SK-N-SH treated with all-trans-retinoic acid at 6 μM for 48 hours (cell line): Measurements from ENCODE around the gene CCDC148.

ENCODE experiments used
- ATAC-seq: fragments of 200-7000 bp; cut with Tn5 transposase; 3 replicates; pipeline ENCODE4 v1.9.1; 2020; ENCODE audit warnings: mild to moderate bottlenecking, moderate library complexity
- ARNTL ChIP-seq: fragments of 450-650 bp; formaldehyde crosslinking; IDR thresholded peaks from 2 replicates; pipeline ENCODE4 v1.5.0; 2020; ENCODE audit warnings: low read depth, mild to moderate bottlenecking, moderate library complexity, borderline replicate concordance
- BACH2 ChIP-seq: fragments of 250-450 bp; sonication (Bioruptor Pico); IDR thresholded peaks from 2 replicates; pipeline ENCODE4 v1.9.0; 2021; ENCODE audit warnings: mild to moderate bottlenecking, borderline replicate concordance
- CSDC2 ChIP-seq: fragments of 250-450 bp; sonication (Bioruptor Pico); IDR thresholded peaks from 2 replicates; pipeline ENCODE4 v1.5.0; 2020; ENCODE audit warnings: mild to moderate bottlenecking, moderate library complexity
- ESRRG ChIP-seq: fragments of 250-450 bp; sonication (Bioruptor Pico); IDR thresholded peaks from 2 replicates; pipeline ENCODE4 v1.6.1; 2021; ENCODE audit warnings: mild to moderate bottlenecking
- GLIS3 ChIP-seq: fragments of 250-450 bp; sonication (Bioruptor Pico); IDR thresholded peaks from 2 replicates; pipeline ENCODE4 v1.5.0; 2020; ENCODE audit warnings: mild to moderate bottlenecking, moderate library complexity
- OSR1 ChIP-seq: fragments of 250-450 bp; sonication (Bioruptor Pico); IDR thresholded peaks from 2 replicates; pipeline ENCODE4 v1.8.0; 2022; ENCODE audit warnings: moderate library complexity, mild to moderate bottlenecking, inconsistent platforms
- PPARA ChIP-seq: fragments of 250-450 bp; sonication (Bioruptor Pico); IDR thresholded peaks from 2 replicates; pipeline ENCODE4 v1.5.0; 2020; ENCODE audit warnings: mild to moderate bottlenecking, borderline replicate concordance
- RARB ChIP-seq: fragments of 250-450 bp; sonication (Bioruptor Pico); IDR thresholded peaks from 2 replicates; pipeline ENCODE4 v1.8.0; 2021; ENCODE audit warnings: mild to moderate bottlenecking, moderate library complexity
- SNAI2 ChIP-seq: fragments of 250-450 bp; sonication (Bioruptor Pico); IDR thresholded peaks from 2 replicates; pipeline ENCODE4 v1.5.0; 2020; ENCODE audit warnings: mild to moderate bottlenecking, moderate library complexity
- TCF4 ChIP-seq: fragments of 250-450 bp; sonication (Bioruptor Pico); IDR thresholded peaks from 2 replicates; pipeline ENCODE4 v1.8.0; 2021; ENCODE audit warnings: mild to moderate bottlenecking, moderate library complexity, borderline replicate concordance
- TOX ChIP-seq: fragments of 250-450 bp; sonication (Bioruptor Pico); IDR thresholded peaks from 2 replicates; pipeline ENCODE4 v1.8.0; 2021; ENCODE audit warnings: mild to moderate bottlenecking, moderate library complexity, borderline replicate concordance
- ZFP3 ChIP-seq: fragments of 250-450 bp; sonication (Bioruptor Pico); IDR thresholded peaks from 2 replicates; pipeline ENCODE4 v1.5.0; 2020; ENCODE audit warnings: mild to moderate bottlenecking, moderate library complexity
- ZFP30 ChIP-seq: fragments of 450-650 bp; formaldehyde crosslinking; IDR thresholded peaks from 2 replicates; pipeline ENCODE4 v1.5.0; 2022; ENCODE audit warnings: mild to moderate bottlenecking, moderate library complexity
- ZNF565 ChIP-seq: fragments of 450-650 bp; formaldehyde crosslinking; conservative IDR thresholded peaks from 2 replicates; pipeline ENCODE4 v1.5.0; 2020; ENCODE audit warnings: low read depth, mild to moderate bottlenecking, moderate library complexity
- ZNF70 ChIP-seq: fragments of 450-650 bp; formaldehyde crosslinking; IDR thresholded peaks from 2 replicates; pipeline ENCODE4 v1.5.0; 2020; ENCODE audit warnings: mild to moderate bottlenecking, moderate library complexity
- ZNF8 ChIP-seq: fragments of 450-650 bp; formaldehyde crosslinking; IDR thresholded peaks from 2 replicates; pipeline ENCODE4 v1.5.0; 2020; ENCODE audit warnings: mild to moderate bottlenecking, moderate library complexity
- TF ChIP-seq, protein P1 (sequence below): fragments of 250-450 bp; sonication (Bioruptor Pico); IDR thresholded peaks from 2 replicates; pipeline ENCODE4 v1.5.1; 2020; ENCODE audit warnings: low read depth, mild to moderate bottlenecking, moderate library complexity
- TF ChIP-seq, protein P2 (sequence below): fragments of 250-450 bp; sonication (Bioruptor Pico); IDR thresholded peaks from 2 replicates; pipeline ENCODE4 v1.5.0; 2020; ENCODE audit warnings: mild to moderate bottlenecking, moderate library complexity
- TF ChIP-seq, protein P3 (sequence below): fragments of 250-450 bp; sonication (Bioruptor Pico); IDR thresholded peaks from 2 replicates; pipeline ENCODE4 v1.8.0; 2020; ENCODE audit warnings: mild to moderate bottlenecking, moderate library complexity, borderline replicate concordance
- TF ChIP-seq, protein P4 (sequence below): fragments of 250-450 bp; sonication (Bioruptor Pico); IDR thresholded peaks from 2 replicates; pipeline ENCODE4 v1.5.1; 2021; ENCODE audit warnings: mild to moderate bottlenecking, moderate library complexity

The CCDC148 gene

DNA sequence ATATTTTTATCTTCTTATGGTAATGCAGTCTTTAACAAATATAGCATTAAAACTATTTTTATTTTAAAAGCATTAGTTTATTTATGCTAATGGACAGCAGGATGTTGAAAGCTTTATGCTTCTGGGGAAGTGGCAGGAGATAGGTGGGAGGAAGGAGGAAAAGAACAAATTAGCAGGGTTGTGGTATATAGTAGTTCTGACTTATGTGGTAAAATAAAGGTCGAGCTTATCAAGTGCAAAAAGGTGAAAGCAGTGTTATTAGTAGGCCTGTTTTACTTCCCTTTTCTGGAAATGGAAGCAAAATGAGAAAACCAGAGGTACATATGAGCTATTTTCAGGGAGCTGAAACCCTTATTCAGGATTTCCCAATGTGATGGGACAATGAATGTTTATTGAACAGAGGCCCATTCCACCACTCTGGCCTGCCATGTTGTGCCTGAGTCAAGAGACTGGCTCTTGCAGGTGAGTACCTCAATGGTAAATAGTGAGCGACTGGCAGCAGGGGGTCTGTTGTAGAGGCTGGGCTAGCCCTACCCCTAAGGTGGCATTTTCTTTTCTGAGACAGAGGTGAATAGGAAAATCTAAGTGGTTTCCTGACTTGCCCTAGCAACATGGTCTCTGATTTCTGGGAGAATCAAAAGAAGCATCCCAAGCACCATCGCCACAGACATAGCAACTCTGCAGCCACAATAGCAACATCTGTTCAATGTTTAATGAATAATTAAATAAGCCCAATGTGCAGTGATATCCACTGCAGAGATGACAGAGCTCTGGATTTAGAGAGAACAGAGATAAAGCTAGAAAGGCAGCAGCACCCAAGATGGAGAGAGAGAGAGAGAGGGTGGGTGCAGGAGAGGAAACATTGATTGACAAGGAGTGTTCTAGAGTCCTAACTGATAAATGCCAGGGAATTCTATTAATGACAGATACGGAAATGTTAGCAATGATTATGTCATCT is 235.2 kb downstream of the CCDC148 start:
- TF ChIP-seq, protein P1, sequence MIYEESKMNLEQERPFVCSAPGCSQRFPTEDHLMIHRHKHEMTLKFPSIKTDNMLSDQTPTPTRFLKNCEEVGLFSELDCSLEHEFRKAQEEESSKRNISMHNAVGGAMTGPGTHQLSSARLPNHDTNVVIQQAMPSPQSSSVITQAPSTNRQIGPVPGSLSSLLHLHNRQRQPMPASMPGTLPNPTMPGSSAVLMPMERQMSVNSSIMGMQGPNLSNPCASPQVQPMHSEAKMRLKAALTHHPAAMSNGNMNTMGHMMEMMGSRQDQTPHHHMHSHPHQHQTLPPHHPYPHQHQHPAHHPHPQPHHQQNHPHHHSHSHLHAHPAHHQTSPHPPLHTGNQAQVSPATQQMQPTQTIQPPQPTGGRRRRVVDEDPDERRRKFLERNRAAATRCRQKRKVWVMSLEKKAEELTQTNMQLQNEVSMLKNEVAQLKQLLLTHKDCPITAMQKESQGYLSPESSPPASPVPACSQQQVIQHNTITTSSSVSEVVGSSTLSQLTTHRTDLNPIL (CRISPR knock-in tag): no peak
- TF ChIP-seq TCF4 (CRISPR knock-in tag): peak; percentile 87
- TF ChIP-seq, protein P2, sequence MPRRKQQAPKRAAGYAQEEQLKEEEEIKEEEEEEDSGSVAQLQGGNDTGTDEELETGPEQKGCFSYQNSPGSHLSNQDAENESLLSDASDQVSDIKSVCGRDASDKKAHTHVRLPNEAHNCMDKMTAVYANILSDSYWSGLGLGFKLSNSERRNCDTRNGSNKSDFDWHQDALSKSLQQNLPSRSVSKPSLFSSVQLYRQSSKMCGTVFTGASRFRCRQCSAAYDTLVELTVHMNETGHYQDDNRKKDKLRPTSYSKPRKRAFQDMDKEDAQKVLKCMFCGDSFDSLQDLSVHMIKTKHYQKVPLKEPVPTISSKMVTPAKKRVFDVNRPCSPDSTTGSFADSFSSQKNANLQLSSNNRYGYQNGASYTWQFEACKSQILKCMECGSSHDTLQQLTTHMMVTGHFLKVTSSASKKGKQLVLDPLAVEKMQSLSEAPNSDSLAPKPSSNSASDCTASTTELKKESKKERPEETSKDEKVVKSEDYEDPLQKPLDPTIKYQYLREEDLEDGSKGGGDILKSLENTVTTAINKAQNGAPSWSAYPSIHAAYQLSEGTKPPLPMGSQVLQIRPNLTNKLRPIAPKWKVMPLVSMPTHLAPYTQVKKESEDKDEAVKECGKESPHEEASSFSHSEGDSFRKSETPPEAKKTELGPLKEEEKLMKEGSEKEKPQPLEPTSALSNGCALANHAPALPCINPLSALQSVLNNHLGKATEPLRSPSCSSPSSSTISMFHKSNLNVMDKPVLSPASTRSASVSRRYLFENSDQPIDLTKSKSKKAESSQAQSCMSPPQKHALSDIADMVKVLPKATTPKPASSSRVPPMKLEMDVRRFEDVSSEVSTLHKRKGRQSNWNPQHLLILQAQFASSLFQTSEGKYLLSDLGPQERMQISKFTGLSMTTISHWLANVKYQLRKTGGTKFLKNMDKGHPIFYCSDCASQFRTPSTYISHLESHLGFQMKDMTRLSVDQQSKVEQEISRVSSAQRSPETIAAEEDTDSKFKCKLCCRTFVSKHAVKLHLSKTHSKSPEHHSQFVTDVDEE (CRISPR knock-in tag): peak; percentile 76
- peak; percentile 53; the same call in 1 of the 3 replicates for ATAC-seq

DNA sequence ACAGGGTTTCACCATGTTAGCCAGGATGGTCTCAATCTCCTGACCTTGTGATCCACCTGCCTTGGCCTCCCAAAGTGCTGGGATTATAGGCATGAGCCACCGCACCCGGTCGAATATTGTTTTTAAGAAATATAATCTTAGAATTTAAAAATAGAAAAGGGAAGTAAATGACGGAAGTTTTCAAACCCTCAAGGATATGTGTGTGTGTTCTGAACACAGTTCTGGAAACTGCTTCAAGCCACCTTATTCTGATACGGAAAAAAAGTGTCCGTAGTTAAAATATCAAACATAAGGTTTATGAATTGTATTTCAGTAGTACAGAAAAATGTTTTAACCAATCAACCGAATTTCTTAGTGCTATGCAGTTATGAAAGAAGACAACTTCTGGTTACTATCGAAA is 239.0 kb downstream of the CCDC148 start:
- ATAC-seq: no peak
- no peak for TF ChIP-seq BACH2 (CRISPR knock-in tag)
- TF ChIP-seq CSDC2 (CRISPR knock-in tag): no peak
- TF ChIP-seq ZNF70 (CRISPR knock-in tag): no peak
- TF ChIP-seq ARNTL (CRISPR knock-in tag): no peak
- TF ChIP-seq ESRRG (CRISPR knock-in tag): no peak
- no peak for TF ChIP-seq SNAI2
- no peak for TF ChIP-seq RARB (CRISPR knock-in tag)
- TF ChIP-seq, protein P3, sequence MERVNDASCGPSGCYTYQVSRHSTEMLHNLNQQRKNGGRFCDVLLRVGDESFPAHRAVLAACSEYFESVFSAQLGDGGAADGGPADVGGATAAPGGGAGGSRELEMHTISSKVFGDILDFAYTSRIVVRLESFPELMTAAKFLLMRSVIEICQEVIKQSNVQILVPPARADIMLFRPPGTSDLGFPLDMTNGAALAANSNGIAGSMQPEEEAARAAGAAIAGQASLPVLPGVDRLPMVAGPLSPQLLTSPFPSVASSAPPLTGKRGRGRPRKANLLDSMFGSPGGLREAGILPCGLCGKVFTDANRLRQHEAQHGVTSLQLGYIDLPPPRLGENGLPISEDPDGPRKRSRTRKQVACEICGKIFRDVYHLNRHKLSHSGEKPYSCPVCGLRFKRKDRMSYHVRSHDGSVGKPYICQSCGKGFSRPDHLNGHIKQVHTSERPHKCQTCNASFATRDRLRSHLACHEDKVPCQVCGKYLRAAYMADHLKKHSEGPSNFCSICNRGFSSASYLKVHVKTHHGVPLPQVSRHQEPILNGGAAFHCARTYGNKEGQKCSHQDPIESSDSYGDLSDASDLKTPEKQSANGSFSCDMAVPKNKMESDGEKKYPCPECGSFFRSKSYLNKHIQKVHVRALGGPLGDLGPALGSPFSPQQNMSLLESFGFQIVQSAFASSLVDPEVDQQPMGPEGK (CRISPR knock-in tag): no peak
- no peak for TF ChIP-seq OSR1
- TF ChIP-seq, protein P4, sequence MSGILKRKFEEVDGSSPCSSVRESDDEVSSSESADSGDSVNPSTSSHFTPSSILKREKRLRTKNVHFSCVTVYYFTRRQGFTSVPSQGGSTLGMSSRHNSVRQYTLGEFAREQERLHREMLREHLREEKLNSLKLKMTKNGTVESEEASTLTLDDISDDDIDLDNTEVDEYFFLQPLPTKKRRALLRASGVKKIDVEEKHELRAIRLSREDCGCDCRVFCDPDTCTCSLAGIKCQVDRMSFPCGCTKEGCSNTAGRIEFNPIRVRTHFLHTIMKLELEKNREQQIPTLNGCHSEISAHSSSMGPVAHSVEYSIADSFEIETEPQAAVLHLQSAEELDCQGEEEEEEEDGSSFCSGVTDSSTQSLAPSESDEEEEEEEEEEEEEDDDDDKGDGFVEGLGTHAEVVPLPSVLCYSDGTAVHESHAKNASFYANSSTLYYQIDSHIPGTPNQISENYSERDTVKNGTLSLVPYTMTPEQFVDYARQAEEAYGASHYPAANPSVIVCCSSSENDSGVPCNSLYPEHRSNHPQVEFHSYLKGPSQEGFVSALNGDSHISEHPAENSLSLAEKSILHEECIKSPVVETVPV (CRISPR knock-in tag): no peak
- TF ChIP-seq ZFP3: no peak
- no peak for TF ChIP-seq ZNF565
- TF ChIP-seq TCF4 (CRISPR knock-in tag): no peak
- no peak for TF ChIP-seq GLIS3
- no peak for TF ChIP-seq TOX (CRISPR knock-in tag)
- TF ChIP-seq ZNF8 (CRISPR knock-in tag): no peak
- TF ChIP-seq PPARA (CRISPR knock-in tag): no peak
- no peak for TF ChIP-seq ZFP30 (CRISPR knock-in tag)
- TF ChIP-seq, protein P2 (CRISPR knock-in tag): no peak
